Stimulated activated CD8-positive, alpha-beta memory T cell treated with anti-CD3 and anti-CD28 coated beads, Interleukin-4, amount 100 ng/mL, for 1 hour (primary cell): ENCODE measurements around the gene SLC34A1.
A peak's percentile ranks its signal among the peaks of the same experiment; 100 is the strongest.
"Not testable (repeated sequence)": the region's sequence is repeated elsewhere in the genome, so short reads cannot be mapped to it uniquely, and the experiment has no call there.

Source experiments
- DNase-seq, 2 donors: peaks; one replicate each; pipeline ENCODE4 v3.0.0-alpha.2; 2020; ENCODE audit warnings: low read depth in 2 of 2, low spot score in 1 of 2

The SLC34A1 gene

GRCh38 chr5:177384134-177384533 lies at the start of gene SLC34A1:
TSS of gene SLC34A1 (plus strand) at chr5:177384434. CDS start at chr5:177385742, 1,308 bp downstream.
- DNase-seq = no peak

DNA sequence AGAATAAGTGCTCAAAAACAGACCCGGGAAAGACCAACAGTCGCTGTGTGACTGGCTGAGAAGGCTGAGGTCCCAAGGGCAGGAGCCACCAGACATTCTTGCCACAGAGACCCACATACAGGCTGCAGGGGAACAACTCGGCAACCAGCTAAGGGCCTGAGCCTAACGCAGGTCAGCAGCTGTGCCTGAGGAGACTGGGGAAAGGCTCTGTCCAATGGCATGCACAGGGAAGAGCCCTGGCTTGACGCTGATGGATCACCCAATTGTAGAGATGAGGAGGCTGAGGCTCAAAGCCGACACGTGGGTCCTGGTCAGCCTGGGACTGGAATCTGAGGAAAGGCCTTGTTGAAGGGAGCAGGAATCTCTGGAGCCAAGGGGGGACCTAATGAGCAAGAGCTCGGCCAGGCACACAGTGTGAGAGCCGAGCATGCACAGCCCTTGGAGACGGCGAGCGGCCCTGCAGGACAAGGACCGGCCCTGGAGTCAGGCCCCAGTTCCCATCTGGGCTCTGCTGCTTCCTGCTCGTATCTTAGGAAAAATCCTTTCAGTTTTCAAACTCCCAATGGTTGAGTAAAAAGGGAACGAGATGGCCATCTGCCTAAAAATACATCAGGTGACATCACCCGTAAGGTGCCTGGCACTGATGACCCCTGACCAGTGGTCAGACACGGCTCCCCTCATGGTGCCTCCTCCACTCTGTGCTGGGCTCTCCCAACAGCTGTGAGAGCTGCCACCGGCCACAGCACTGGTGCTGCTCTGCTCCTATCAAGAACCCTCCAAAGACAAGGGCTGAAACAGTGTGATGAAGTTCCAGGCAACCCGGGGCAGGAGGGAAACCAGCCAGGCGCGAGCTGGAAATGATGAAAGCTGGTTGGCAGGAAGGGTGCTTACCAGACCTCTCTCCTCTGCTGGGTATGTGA lies 49.2 kb upstream of the SLC34A1 start:
- DNase-seq = no peak

DNA sequence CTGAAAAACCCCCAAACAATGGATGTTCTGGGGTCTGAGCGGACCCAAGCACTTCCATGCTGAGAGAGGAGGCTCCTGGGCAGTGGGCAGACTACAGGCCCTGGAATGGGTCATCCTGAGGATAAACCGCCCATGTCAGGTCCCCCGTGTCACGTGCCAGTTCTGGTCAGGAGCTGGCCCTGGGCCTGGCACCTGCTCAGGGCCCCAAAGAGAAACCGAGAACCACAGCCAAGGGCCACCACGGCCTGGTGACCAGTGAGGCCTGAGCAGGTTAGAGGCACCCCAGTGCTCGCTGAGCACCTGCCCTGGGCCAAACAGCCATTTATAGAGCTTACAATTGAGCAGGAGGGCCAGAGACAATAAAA lies 48.6 kb upstream of the SLC34A1 start:
- DNase-seq = no peak

- DNase-seq = no peak
These were observed 48.1 kb upstream of the SLC34A1 start for GRCh38 chr5:177336112-177336511.

- DNase-seq = no peak
These were observed 47.4 kb upstream of the SLC34A1 start for GRCh38 chr5:177336603-177337494.

DNA sequence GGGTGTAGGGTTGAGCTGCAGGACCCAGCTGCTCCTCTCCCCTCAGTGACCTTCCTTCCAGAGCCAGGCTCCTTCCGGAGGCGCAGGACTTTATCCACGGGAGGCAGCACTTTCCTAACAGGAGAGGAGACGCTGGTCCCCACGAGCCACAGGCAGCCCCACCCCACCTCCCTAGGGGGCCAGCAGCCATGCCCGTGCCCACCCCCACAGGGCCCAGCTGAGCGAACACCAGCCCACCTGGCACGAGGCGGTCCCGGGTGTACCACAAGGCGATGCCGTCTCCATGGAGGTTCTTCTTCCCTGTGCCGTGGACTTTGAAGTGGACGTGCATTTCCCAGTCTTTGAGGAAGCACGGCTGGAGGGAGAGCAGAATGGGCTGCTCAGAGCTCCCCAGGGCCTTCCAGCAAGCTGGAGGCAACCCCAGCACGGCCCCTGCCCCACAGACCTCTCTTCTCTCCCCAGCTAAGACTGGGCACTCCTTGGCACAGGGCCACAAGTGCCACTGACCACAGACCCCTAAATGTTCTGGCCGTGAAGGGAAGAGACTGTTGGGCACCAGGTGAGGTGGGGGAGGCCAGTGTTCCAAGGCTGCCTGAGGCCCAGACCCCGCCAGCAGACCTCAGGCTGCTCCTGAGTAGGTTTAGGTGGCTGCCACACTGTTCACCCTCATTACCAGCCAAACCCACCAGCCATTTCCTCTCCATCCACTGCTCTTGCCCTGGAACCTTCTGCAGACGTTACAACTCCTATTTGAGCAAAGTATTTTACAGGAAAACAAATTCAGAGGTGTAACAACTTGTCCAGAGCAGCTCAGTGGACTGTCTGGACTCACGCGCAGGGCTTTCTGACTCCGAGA lies 45.8 kb upstream of the SLC34A1 start:
- no peak for DNase-seq

DNA sequence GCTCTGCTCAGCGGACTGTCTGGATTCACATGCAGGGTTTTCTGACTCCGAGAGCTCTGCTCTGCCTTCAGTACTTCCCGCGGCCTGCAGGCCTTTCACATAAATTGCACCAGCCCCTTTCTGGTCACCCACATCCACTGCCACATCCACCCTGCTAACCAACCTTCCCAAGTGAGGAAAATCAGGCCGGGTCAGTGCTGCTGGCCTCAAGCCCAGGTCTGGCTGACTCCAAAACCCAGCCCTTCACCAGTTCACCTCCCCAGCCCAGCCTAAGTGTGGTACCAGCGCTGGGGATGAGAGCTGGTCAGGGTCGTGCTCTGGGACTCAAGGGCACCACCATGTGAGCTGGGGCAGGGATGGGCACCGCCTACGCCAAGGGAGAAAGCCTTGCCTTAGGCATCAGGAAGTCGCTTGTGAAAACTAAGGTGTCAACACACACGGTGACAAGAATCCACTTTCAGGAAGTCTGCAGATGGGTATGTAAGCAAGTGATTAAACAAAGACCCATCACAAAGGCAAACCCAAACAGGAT lies 45.1 kb upstream of the SLC34A1 start:
- no peak for DNase-seq

GRCh38 chr5:177343000-177343399 lies 41.2 kb upstream of the SLC34A1 start:
- not testable (repeated sequence) for DNase-seq

GRCh38 chr5:177343777-177344176 lies 40.5 kb upstream of the SLC34A1 start:
- DNase-seq = no peak

- DNase-seq = no peak
These were observed 39.3 kb upstream of the SLC34A1 start for GRCh38 chr5:177344891-177345290.

DNA sequence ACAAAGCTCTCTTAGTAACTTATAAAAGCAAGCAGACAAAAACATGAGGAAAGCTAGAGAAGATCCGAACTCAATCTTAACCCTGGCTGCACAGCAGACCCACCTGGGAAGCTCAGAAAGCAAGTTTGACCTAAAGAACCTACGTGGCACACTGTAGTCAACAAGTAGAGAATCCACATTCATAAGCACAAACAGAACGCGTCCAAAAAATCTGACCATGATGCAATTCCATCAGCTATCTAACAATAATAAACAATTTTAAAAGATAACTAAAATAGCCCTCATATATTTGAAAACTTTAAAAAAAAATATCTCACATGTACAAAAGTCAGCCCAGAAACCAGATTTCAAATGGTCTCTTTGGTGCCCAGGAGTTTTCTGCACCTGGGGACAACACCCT lies 37.4 kb upstream of the SLC34A1 start:
- no peak for DNase-seq

DNA sequence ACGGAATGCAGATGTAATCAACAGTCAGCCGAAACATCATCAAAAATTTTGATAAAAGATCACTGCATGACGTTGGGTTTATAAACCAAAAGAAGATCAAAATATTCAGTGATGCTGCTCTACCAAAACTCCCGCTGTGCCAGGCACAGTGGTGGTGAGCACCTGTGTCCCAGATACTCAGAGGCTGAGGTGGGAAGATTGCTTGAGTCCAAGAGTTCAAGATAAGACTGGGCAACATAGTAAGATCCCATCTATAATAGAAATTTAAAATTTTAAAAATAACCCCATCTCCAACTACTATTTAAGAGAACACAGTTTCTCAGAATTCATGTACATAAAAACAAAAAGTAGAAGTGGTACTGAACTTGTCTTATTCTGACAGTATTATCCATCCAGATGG lies 36.5 kb upstream of the SLC34A1 start:
- DNase-seq = no peak

- no peak for DNase-seq
These were observed 34.9 kb upstream of the SLC34A1 start for GRCh38 chr5:177349362-177349647.

GRCh38 chr5:177349762-177350161 lies 34.5 kb upstream of the SLC34A1 start:
- DNase-seq = no peak

- no peak for DNase-seq
These were observed 33.4 kb upstream of the SLC34A1 start for GRCh38 chr5:177350776-177351391.

DNA sequence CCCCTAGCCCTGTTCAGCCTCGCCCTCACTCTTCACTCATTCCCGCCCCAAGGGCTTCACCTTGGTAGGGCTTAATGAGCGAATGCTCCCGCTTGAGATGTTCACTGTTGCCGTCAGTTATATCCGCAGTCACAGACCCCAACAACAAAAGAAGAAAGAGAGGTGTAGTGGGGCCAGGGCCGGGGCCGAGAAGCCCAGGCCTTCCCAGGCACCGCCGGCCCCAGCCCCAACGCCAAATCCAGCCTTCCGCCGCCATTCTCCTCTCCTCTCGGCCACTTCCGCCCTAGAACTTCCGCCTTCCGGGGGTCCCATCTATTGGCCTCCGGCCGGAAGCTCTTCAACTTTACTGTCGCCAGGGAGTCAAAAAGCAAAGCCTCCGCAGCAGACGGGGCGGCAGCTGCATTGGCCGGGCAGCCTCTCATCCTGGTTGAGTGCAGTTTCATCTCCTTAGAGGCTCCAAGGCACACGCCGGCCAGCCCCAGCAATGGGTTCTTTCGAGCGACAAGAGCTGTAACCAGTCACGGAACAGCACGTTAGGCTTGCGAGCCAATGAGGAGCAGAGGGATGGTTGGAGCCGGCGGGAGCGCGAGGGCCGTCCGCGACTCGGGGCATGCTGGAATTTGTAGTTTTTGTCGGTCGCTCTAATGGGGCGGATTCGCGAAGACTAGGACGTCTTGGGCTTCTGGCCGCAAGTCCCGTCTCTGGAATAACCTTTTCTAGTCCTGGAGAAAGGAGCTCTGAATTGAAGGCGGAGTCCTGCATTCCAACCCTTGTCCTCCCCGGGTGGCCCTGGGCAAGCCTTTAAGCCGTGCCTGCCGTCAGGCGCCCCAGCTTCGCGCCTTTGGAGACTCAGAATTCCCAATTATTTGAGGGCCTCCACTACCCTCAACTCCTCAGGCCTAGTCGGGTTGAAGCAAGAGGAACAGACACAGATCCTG lies 32.6 kb upstream of the SLC34A1 start, which contains the start of gene LMAN2:
TSS of gene LMAN2 (minus strand) at position 277 of the 938 bp plus-strand sequence. CDS start at position 256, 21 bp downstream.
- peak; percentile 67 to 76 for DNase-seq

DNA sequence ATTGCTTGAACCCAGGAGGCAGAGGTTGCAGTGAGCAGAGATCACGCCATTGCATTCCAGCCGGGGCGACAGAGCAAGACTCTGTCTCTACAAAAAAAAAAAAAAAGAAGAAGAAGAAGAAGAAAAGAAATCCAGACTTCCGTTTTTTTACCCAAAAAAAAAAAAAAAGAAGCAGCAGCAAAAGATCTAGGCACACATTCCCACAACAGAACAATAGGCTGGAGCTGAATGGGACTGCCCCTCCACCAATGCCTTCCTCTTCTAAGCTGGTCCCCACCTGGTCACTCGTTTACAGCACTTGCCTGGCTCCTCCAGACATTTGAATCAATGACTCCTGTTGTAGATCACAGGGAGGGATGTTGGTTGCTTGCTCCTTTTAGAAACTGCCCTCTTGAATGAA lies 31.1 kb upstream of the SLC34A1 start:
- DNase-seq = no peak

- no peak for DNase-seq
These were observed 30.0 kb upstream of the SLC34A1 start for GRCh38 chr5:177354256-177354655.

- DNase-seq = no peak
These were observed 29.5 kb upstream of the SLC34A1 start for GRCh38 chr5:177354711-177355110.
